Fibroblast of the aortic adventitia (primary cell): ENCODE results near the gene MORN1. TPM values are rescaled to one million over a fixed set of nuclear protein-coding genes. Genes with fewer than 3 reads are reported as not detected.

Source experiments
- DNase-seq: peaks from one replicate; pipeline ENCODE4 v3.0.0-alpha.2; 2010; ENCODE audit warnings: low read depth
- H3K4me3 ChIP-seq: 2 replicates; pipeline ENCODE4 v1.5.1; 2011; ENCODE audit warnings: low read depth, mild to moderate bottlenecking, control low read depth, low read length, moderate library complexity
- CTCF ChIP-seq: IDR thresholded peaks from 2 replicates; pipeline ENCODE4 v1.5.1; 2011; ENCODE audit warnings: mild to moderate bottlenecking, low read length, control low read depth, inconsistent platforms; ENCODE audit not compliant: insufficient read depth
- total RNA-seq: library from RNA; depleted of rRNA; stranded (reverse); fragments of >200 nt; gene quantifications from 2 replicates; pipeline ENCODE4 v1.2.3, GENCODE V29; 2012; ENCODE audit warnings: low replicate concordance

Gene MORN1
- total RNA-seq, 1 donor = 11.8 TPM

- no peak overlapping the region for H3K4me3 ChIP-seq
- no peak for TF ChIP-seq CTCF
- no peak for DNase-seq
Measured at GRCh38 chr1:2272686-2273400, 118.5 kb downstream of the MORN1 start.

GRCh38 chr1:2271841-2272655 lies 119.3 kb downstream of the MORN1 start:
- H3K4me3 ChIP-seq = no peak overlapping the region
- no peak for TF ChIP-seq CTCF
- DNase-seq = no peak

Other genes with a start within 250 kb of the MORN1 start
- 18.5 and 23.2 TPM in 2 replicates for gene FAAP20, start 196.8 kb downstream of the MORN1 start, total RNA-seq
- 28.1 and 36.6 TPM in 2 replicates for gene SKI, start 163.2 kb downstream of the MORN1 start, total RNA-seq
- 98.1 and 439 TPM in 2 replicates for gene RER1, start 287 bp upstream of the MORN1 start, total RNA-seq
- gene PEX10, start 21.0 kb upstream of the MORN1 start, total RNA-seq = 12.8 and 24.9 TPM in 2 replicates
- 0.81 TPM in 1 of 2 replicates, not detected in the other for gene PLCH2, start 84.7 kb upstream of the MORN1 start, total RNA-seq
- 22.8 and 23.4 TPM in 2 replicates for gene PANK4, start 135.0 kb upstream of the MORN1 start, total RNA-seq
- not detected in 2 replicates for gene HES5, start 138.7 kb upstream of the MORN1 start, total RNA-seq
- gene TNFRSF14, start 164.8 kb upstream of the MORN1 start, total RNA-seq = 12.0 and 32.2 TPM in 2 replicates
- 15.5 and 23.0 TPM in 2 replicates for gene PRXL2B, start 195.2 kb upstream of the MORN1 start, total RNA-seq
- not detected in 2 replicates for gene MMEL1, start 241.5 kb upstream of the MORN1 start, total RNA-seq